Measurements from ENCODE around the gene USP13. TPM values are rescaled to one million over a fixed set of nuclear protein-coding genes. Genes with fewer than 3 reads are reported as not detected.
A peak's percentile ranks its signal among the peaks of the same experiment; 100 is the strongest.

Gene USP13
- total RNA-seq, 2 donors from 2014 or later, result 4.3 to 6.6 TPM

- H3K27me3 ChIP-seq, result no peaks in the 10 kb centered on the region
- H3K9ac ChIP-seq (ENCODE audit: low read depth in 2 of 2, low read length in 2 of 2), result no peak overlapping the region
- no peak for DNase-seq
- no peaks in the 10 kb centered on the region for H3K9me3 ChIP-seq
- no peak for TF ChIP-seq CTCF (IDR thresholded peaks at IDR 0.05)
- H3K4me3 ChIP-seq, result no peak overlapping the region
- H3K27ac ChIP-seq, result no peak overlapping the region
- intact Hi-C loops (cut with DNase I), result no loop called here
- no peaks in the 10 kb centered on the region for H3K4me1 ChIP-seq
- H3K36me3 ChIP-seq, result no peaks in the 10 kb centered on the region
These were observed 156.8 kb downstream of the USP13 start for GRCh38 chr3:179809639-179810038.

GRCh38 chr3:179811321-179812095 is 158.7 kb downstream of the USP13 start:
- H3K27ac ChIP-seq, result no peak overlapping the region
- intact Hi-C loops (cut with DNase I), result no loop called here
- peak; percentile 41 for TF ChIP-seq CTCF (IDR thresholded peaks at IDR 0.05)
- H3K4me3 ChIP-seq, result no peak overlapping the region
- H3K9me3 ChIP-seq, result no peaks in the 10 kb centered on the region
- no peak overlapping the region for H3K9ac ChIP-seq (ENCODE audit: low read depth in 2 of 2, low read length in 2 of 2)
- no peaks in the 10 kb centered on the region for H3K4me1 ChIP-seq
- H3K27me3 ChIP-seq, result no peaks in the 10 kb centered on the region
- H3K36me3 ChIP-seq, result no peaks in the 10 kb centered on the region
- DNase-seq, result peak; percentile 19

GRCh38 chr3:179812096-179812382 is 159.2 kb downstream of the USP13 start:
- Histone ChIP-seq H3K27ac (no peak overlapping the region), H3K9ac (ENCODE audit: low read depth in 2 of 2, low read length in 2 of 2) (no peak overlapping the region), H3K36me3 (no peaks in the 10 kb centered on the region), H3K4me3 (no peak overlapping the region), H3K4me1 (no peaks in the 10 kb centered on the region), H3K27me3 (no peaks in the 10 kb centered on the region), H3K9me3 (no peaks in the 10 kb centered on the region)
- intact Hi-C loops (cut with DNase I), result no loop called here
- no peak for DNase-seq
- TF ChIP-seq CTCF (IDR thresholded peaks at IDR 0.05), result no peak

GRCh38 chr3:179819379-179819778 is 166.5 kb downstream of the USP13 start:
- intact Hi-C loops (cut with DNase I), result no loop called here
- no peak for DNase-seq
- no peak overlapping the region for H3K9ac ChIP-seq (ENCODE audit: low read depth in 2 of 2, low read length in 2 of 2)
- no peak overlapping the region for H3K27ac ChIP-seq
- H3K9me3 ChIP-seq, result no peaks in the 10 kb centered on the region
- no peaks in the 10 kb centered on the region for H3K27me3 ChIP-seq
- TF ChIP-seq CTCF (IDR thresholded peaks at IDR 0.05), result no peak
- H3K4me3 ChIP-seq, result no peak overlapping the region
- no peaks in the 10 kb centered on the region for H3K4me1 ChIP-seq
- no peaks in the 10 kb centered on the region for H3K36me3 ChIP-seq

GRCh38 chr3:179822296-179822695 is 169.5 kb downstream of the USP13 start:
- no peaks in the 10 kb centered on the region for H3K4me1 ChIP-seq
- H3K9me3 ChIP-seq, result no peaks in the 10 kb centered on the region

More at GRCh38 chr3:179822296-179822695, 169.5 kb downstream of the USP13 start:
- intact Hi-C loops (cut with DNase I), result no loop called here
- Histone ChIP-seq H3K36me3 (no peaks in the 10 kb centered on the region), H3K27ac (no peak overlapping the region), H3K27me3 (no peaks in the 10 kb centered on the region), H3K4me3 (no peak overlapping the region), H3K9ac (ENCODE audit: low read depth in 2 of 2, low read length in 2 of 2) (no peak overlapping the region)
- DNase-seq, result no peak
- TF ChIP-seq CTCF (IDR thresholded peaks at IDR 0.05), result no peak

Measured in colonic mucosa (tissue), 4 donors.